ENCODE measurements around the gene PRR3. TPM values are rescaled to one million over a fixed set of nuclear protein-coding genes. Genes with fewer than 3 reads are reported as not detected.
"Not testable (repeated sequence)": the region's sequence is repeated elsewhere in the genome, so short reads cannot be mapped to it uniquely, and the experiment has no call there.

Gene PRR3, protein sequence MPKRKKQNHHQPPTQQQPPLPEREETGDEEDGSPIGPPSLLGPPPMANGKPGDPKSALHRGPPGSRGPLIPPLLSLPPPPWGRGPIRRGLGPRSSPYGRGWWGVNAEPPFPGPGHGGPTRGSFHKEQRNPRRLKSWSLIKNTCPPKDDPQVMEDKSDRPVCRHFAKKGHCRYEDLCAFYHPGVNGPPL
- polyA plus RNA-seq (ENCODE audit: insufficient read length in 3 of 3) = 10 to 100 TPM; 29.2 to 37.4 (median 35.4) TPM
- long read RNA-seq, donor 1, transcript PRR3-201 (3 exons, 1,797 nt) = major isoform, 5 of 8 reads
- long read RNA-seq, donor 1, partial matches to known transcripts = 0 of 8 reads
- long read RNA-seq, donor 1, other reads (novel, unspliced or antisense) = 0 of 8 reads
- long read RNA-seq, donor 2, transcript PRR3-201 (3 exons, 1,797 nt) = major isoform, 5 of 9 reads
- long read RNA-seq, donor 2, partial matches to known transcripts = 0 of 9 reads
- long read RNA-seq, donor 2, other reads (novel, unspliced or antisense) = 0 of 9 reads
- long read RNA-seq, donor 3, partial matches to known transcripts = 0 of 2 reads
- long read RNA-seq, donor 3, other reads (novel, unspliced or antisense) = 0 of 2 reads
- long read RNA-seq, donor 4, partial matches to known transcripts = 0 of 2 reads
- long read RNA-seq, donor 4, other reads (novel, unspliced or antisense) = 0 of 2 reads
- long read RNA-seq, donor 5, partial matches to known transcripts = 0 of 4 reads
- long read RNA-seq, donor 5, other reads (novel, unspliced or antisense) = 0 of 4 reads
- long read RNA-seq, donor 6, transcript PRR3-203 (2 exons, 3,429 nt) = major isoform, 5 of 7 reads
- long read RNA-seq, donor 6, partial matches to known transcripts = 0 of 7 reads
- long read RNA-seq, donor 6, other reads (novel, unspliced or antisense) = 0 of 7 reads
- long read RNA-seq, donor 7, transcript PRR3-201 (3 exons, 1,797 nt) = major isoform, 9 of 18 reads
- long read RNA-seq, donor 7, partial matches to known transcripts = 5 of 18 reads
- long read RNA-seq, donor 7, other reads (novel, unspliced or antisense) = 0 of 18 reads
- long read RNA-seq, donor 8, partial matches to known transcripts = 0 of 4 reads
- long read RNA-seq, donor 8, other reads (novel, unspliced or antisense) = 0 of 4 reads
- long read RNA-seq, donor 9, partial matches to known transcripts = 0 of 5 reads
- long read RNA-seq, donor 9, other reads (novel, unspliced or antisense) = 0 of 5 reads
- long read RNA-seq, donor 10, partial matches to known transcripts = 0 of 4 reads
- long read RNA-seq, donor 10, other reads (novel, unspliced or antisense) = 0 of 4 reads
- long read RNA-seq, donor 11, partial matches to known transcripts = 0 of 5 reads
- long read RNA-seq, donor 11, other reads (novel, unspliced or antisense) = 0 of 5 reads
- long read RNA-seq, donor 12, partial matches to known transcripts = 0 of 8 reads
- long read RNA-seq, donor 12, other reads (novel, unspliced or antisense) = 0 of 8 reads
- long read RNA-seq, donor 13, partial matches to known transcripts = 0 of 2 reads
- long read RNA-seq, donor 13, other reads (novel, unspliced or antisense) = 0 of 2 reads
- long read RNA-seq, donor 14, partial matches to known transcripts = 13 of 21 reads
- long read RNA-seq, donor 14, other reads (novel, unspliced or antisense) = 0 of 21 reads
- long read RNA-seq, donor 15, partial matches to known transcripts = 0 of 5 reads
- long read RNA-seq, donor 15, other reads (novel, unspliced or antisense) = 0 of 5 reads
- long read RNA-seq, donor 16, partial matches to known transcripts = 0 of 12 reads
- long read RNA-seq, donor 16, other reads (novel, unspliced or antisense) = 0 of 12 reads

DNA sequence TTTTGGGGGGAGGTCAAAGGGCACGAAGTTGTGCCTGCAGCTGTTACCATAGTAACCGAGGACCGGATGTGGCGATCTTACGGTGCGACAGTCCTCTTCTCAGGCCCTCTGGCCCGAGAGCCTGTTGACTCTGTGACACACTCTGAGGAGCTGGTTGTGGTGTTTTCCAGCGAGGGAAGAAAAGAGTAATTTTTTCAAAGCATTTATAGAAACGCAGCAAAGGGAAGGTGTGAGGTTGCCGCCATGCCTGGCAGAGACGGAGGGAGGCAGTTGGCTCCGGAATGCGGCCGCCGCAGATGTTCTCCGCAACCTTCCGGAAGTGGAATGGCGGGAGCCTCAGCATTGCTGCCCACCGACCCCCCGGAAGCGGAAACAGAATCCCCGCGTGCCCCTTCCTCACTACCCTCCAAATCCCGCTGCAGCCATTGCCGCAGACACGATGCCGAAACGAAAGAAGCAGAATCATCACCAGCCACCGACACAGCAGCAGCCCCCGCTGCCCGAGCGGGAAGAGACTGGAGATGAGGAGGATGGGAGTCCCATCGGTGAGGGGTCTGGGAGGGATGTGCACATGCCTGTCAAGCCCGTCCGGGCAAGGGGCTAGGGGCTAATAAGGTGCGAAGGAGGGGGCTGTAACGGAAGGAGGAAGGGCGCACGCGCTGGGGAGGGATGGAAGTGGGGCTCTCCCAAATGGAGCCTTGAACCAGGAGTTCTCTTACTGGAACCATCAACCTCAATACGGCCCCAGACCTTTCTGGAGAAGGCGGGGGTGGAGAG lies at the start of gene PRR3:
PRR3 (plus strand) TSS at position 390 of the 777 bp plus-strand sequence; CDS start at position 440, 50 bp downstream.
- peak; percentile 94 for DNase-seq

DNA sequence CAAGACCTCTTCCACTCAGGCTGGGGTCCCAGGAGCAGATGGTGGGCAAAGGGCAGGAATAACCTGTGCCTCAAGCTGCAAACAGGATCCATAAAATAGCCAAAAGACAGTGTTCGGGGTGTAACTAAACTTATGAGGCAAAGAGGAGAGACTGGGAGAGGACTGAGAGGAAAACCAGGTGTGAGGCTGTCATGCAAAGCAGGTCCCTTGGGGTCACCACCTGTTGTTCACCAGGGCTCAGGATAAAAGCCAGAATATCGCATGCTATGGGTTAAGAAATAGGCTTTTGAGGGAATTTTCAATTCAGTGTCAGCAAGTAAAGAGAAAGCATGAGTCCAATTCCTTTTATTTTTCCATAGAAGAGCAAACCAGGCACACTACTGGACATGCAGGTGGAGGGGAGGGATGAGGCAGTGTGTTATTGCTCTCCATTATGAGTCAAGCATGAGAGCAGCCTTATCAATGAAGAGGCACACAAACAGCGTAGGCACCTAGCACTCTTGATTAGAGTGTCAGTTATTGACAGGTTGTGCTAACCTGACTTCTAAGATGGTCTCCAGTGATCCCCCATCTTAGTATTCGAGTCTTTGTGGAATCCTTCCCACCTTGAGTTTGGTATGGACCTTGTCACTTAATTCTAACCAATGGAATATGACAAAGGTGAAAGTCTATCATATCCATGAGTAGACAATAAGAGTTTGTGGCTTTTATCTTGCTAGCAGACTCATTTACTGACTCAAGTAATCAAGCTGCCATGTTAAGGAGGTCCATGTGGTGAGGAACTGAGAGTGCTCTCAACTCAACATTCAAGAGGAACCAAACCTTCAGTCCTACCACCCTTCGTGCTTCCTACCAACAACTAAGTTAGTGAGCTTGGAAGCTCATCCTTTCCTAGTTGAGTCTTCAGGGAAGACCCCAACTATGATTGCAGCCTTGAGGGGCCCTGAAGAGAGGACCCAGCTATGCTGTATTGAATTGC lies 49.0 kb upstream of the PRR3 start:
- DNase-seq = no peak

DNA sequence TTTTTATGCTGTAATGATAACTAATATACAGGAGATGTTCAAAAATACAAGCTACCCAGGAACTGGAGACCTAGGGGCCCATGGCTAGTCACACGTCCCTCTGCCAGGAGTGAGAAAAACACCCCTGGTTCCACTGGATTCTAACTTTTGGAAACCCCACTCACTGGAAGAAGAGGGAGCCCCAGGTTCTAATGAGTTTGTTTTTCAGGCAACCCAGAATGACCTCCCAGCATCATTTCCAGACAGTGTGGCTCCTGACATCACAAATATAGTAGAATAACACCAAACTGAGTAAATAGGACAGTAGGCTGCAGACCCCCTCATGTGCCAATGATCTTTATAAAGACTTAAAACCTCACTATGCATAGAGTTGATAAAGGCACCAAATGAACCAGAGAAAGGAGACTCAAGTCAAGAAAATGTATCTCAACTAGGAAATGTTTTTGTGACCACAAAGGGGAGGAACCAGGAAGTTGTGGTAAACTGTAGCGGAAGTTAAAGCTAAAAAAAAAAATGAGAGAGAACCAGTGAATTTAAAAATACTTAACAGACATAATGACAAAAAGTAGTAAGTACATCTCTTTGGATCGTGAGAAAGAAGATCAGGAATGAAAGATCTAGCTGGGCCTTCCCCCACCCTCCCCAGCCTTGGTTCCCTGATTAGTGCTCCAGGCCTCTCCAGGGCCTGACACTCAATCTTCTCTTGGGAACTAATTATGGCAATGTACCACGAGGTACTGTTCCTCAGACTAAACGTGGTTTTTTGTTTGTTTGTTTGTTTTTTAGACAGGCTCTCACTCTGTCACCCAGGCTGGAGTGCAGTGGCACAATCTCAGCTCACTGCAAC lies 48.0 kb upstream of the PRR3 start:
- no peak for DNase-seq

DNA sequence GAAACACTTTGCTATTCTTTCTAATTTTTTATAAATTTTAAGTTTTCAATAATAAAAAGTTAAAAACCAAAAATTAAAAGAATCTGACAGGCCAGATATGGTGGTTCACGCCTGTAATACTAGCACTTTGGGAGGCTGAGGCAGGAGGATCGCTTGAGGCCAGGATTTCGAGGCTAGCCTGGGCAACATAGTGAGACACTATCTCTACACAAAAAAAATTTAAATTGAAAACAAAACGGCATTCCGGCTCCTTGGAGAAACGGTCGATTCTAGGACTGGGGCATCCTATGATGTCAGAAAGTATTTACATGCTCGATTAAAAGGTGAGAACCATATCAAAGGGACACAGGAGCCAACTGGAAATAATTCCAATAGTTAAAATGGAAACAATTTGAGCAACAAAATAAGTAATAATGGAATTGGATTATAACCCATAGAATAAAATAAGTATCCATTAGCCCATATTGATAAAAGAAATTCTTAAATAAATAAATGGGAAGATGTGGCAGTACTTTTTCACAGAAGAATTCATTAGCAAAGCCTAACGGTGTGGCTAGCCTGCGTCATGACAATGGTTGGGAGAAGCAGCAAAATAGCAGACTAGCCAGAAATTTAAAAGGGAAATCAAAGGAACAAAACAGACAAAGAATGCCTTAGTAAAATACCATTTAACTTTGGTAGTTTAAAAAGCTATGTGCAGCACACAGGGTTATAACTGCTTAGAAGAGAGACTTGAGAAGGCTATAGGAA lies 46.5 kb upstream of the PRR3 start:
- DNase-seq = no peak

DNA sequence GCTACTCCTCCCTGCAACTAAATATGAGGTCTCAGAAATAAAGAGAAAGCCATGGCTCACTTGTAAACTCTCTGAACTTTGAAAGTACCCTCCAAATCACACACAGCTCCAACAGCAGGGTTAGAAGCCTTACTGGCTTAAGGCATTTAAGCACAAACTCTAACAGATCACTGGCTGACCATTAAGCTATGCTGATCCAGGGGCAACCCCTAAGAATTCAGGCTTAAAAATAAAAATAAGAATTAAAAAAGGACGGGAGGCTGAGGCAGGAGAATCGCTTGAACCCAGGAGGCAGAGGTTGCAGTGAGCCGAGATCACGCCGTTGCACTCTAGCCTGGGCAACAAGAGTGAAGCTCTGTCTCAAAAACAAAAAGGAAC lies 45.9 kb upstream of the PRR3 start:
- no peak for DNase-seq

DNA sequence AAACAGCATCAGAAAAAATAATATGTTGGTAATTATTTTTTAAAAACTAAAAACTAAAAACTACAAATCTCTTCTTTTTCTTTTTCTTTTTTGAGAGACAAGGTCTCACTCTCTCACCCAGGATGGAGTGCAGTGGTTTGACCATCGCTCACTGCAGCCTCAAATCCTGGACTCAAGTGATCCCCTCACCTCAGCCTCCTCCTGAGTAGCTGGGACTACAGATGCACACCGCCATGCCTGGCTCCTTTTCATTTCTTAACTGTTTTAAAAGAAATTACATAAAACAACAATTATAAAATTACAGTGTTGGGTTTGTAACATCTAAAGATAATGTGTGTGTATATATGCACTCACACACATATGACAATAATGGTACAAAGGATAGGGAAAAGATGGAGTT lies 43.6 kb upstream of the PRR3 start:
- DNase-seq = no peak

DNA sequence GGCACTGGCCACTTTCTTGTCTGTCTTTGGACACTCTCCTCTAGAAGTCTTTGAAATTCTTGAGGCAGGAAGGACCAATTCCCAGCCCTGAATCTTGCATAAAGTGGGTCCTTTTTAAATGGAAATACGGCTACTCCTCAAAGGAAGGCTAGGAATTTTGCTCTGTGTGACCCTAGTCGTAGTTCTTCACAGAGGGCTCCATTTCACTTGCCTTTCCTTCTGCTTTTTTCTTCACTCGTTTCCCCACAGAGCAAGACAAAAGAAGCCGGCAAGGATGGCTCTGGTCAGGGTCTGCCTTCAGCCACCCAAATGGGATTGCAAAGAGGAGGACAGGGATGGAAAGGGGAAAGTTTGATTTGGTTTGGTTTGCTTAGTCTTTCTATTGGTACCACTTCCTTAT lies 42.0 kb upstream of the PRR3 start:
- DNase-seq = no peak

DNA sequence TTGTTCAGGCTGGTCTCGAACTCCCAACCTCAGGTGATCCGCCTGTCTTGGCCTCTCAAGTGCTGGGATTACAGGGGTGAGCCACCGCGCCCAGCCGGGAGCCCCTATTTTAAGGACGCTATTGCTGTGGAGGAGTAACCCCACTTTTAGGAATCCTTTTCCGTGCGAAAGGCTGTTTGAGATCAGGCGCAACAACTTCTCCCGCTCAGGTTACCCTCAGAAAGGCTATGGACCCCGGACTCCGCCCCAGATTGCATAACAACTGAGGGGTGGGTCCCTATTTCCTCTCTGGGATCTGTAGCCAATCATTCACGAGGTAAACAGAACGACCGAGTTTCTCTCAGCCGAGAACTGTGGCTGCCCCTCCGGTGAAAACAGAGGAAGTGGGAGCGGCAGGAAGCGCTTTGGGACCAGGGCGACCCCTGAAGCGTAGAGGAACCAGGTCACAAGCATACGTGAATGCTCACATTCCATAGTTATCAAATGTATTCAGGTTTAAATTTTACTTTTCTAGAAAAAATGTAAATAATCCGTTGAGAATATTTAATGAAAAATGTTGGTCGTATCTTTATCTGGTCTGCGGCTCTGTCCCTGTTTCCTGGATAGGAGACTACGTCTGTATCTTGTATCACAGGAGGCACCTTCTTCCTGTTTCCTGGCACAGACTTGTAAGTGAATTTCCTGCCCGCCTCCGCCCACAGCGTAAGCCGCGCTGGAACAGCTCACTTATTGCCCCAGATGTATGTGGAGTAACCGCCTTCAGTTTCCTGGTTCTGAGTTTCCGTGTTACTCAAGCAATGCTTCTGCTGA lies 40.9 kb upstream of the PRR3 start:
- peak; percentile 91 for DNase-seq

DNA sequence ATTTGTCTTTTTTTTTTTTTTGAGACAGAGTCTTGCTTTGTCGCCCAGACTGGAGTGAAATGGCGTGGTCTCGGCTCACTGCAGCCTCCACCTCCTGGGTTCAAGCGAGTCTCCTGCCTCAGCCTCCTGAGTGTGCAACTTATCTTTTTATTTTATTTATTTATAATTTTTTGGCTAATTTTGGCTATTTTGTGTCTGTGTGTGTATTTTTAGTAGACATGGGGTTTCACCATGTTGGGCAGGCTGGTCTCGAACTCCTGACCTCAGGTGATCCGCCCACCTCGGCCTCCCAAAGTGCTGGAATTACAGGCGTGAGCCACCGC lies 40.4 kb upstream of the PRR3 start:
- DNase-seq = not testable (repeated sequence)

DNA sequence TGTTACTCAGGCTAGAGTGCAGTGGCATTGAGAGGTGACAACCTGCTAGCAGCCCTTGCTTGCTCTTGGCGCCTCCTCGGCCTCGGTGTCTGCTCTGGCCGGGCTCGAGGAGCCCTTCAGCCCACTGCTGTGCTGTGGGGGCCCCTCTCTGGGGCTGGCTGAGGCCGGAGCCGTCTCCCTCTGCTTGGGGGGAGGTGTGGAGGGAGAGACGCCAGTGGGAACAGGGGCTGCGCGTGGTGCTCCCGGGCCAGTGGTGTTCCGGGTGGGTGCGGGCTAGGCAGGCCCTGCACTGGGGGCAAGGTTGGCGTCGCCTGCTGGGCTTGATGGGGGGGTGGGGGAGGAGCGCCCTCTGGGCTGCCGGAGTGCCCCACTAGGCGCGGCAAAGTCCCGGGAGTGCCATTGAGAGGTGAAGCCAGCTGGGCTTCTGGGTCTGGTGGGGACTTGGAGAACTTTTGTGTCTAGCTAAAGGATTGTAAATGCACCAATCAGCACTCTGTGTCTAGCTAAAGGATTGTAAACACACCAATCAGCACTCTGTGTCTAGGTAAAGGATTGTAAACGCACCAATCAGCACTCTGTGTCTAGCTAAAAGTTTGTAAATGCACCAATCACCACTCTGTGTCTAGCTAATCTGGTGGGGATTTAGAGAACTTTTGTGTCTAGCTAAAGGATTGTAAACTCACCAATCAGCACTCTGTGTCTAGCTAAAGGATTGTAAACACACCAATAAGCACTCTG lies 39.2 kb upstream of the PRR3 start:
- not testable (repeated sequence) for DNase-seq

DNA sequence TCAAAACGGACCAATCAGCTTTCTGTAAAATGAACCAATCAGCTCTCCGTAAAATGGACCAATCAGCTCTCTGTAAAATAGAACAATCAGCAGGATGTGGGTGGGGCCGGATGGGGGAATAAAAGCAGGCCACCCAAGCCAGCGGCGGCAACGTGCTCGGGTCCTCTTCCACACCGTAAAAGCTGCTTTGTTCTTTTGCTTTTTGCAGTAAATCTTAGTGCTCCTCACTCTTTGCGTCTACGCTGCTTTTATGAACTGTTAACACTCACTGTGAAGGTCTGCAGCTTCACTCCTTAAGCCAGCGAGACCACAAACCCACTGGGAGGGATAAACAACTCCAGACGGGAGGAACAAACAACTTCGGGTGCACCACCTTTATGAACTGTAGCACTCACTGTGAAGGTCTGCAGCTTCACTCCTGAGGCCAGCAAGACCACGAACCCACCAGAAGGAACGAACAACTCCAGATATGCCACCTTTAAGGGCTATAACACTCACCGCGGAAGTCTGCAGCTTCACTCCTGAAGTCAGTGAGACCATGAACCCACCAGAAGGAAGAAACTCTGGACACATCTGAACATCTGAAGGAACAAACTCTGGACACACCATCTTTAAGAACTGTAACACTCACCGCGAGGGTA lies 38.5 kb upstream of the PRR3 start:
- not testable (repeated sequence) for DNase-seq

DNA sequence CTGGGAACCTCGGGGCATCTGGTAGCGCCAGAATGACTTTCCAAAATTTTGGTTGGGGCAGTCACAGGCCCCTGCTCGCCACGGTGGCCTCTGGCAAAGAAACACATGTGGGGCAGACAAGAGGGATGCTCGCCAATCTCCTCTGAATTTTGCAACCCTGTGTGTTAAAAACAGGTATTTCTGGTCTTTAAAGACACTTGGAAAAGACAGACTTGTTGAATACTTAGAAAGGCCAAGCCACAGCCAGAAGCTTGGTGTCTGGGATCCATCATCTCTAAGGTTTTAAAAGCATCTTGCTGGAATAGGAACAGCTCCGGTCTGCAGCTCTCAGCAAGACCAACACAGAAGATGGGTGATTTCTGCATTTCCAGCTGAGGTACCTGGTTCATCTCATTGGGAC lies 36.6 kb upstream of the PRR3 start:
- no peak for DNase-seq

DNA sequence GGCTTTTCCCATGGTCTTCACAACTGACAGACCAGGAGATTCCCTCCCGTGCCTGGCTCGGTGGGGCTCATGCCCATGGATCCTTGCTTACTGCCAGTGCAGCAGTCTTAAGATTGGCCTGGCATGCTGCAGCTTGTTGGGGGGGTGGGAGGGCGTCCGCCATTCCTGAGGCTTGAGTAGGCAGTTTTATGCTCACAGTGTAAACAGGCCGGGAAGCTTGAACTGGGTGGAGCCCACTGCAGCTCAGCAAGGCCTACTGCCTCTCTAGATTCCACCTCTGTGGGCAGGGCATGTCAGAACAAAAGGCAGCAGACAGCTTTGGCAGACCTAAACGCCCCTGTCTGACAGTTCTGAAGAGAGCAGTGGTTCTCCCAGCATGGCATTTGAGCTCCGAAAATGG lies 36.0 kb upstream of the PRR3 start:
- not testable (repeated sequence) for DNase-seq

DNA sequence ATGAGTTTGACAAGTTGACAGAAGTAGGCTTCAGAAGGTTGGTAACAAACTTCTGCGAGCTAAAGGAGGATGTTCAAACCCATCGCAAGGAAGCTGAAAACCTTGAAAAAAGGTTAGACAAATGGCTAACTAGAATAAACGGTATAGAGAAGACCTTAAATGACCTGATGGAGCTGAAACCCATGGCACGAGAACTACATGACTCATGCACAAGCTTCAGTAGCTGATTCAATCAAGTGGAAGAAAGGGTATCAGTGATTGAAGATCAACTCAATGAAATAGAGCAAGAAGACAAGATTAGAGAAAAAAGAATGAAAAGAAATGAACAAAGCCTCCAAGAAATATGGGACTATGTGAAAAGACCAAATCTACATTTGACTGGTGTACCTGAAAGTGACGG lies 35.1 kb upstream of the PRR3 start:
- DNase-seq = not testable (repeated sequence)

DNA sequence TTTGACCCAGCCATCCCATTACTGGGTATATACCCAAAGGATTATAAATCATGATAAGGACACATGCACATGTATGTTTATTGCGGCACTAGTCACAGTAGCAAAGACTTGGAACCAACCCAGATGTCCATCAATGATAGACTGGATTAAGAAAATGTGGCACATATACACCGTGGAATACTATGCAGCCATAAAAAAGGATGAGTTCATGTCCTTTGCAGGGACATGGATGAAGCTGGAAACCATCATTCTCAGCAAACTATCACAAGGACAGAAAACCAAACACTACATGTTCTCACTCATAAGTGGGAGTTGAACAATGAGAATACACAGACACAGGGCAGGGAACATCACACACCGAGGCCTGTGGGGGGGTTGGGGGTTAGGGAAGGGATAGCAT lies 30.7 kb upstream of the PRR3 start:
- not testable (repeated sequence) for DNase-seq
